Neural cell (in vitro differentiated cells): Measurements from ENCODE around the gene TMEM167A. TPM values are rescaled to one million over a fixed set of nuclear protein-coding genes. Genes with fewer than 3 reads are reported as not detected.
A peak's percentile ranks its signal among the peaks of the same experiment; 100 is the strongest.

ENCODE experiments used
- H2AFZ ChIP-seq: fragments of 200-600, 300-800 bp; sonication (generic), shearing (Covaris generic); 2 replicates; pipeline ENCODE4 v1.6.0; 2014; ENCODE audit warnings: low read depth, mild to moderate bottlenecking, antibody characterized with exemption, low read length, moderate library complexity
- H3F3A ChIP-seq: fragments of 200-600 bp; shearing (Covaris generic); 2 replicates; pipeline ENCODE4 v1.6.1; 2016; ENCODE audit warnings: mild to moderate bottlenecking, moderate library complexity, mixed read lengths, antibody characterized with exemption, low read length; ENCODE audit not compliant: insufficient read depth, poor library complexity, severe bottlenecking
- H3K27ac ChIP-seq: fragments of 200-600, 300-800 bp; sonication (generic), shearing (Covaris generic); 2 replicates; pipeline ENCODE4 v1.5.1; 2014; ENCODE audit warnings: mild to moderate bottlenecking, low read length, moderate library complexity
- H3K27me3 ChIP-seq: fragments of 300-800, 200-600 bp; sonication (generic), shearing (Covaris generic); 2 replicates; pipeline ENCODE4 v1.6.0; 2014; ENCODE audit warnings: mild to moderate bottlenecking, low read depth, low read length, moderate library complexity; ENCODE audit not compliant: insufficient read depth
- H3K36me3 ChIP-seq: fragments of 300-800, 200-600 bp; sonication (generic), shearing (Covaris generic); 2 replicates; pipeline ENCODE4 v1.5.1; 2014; ENCODE audit warnings: mild to moderate bottlenecking, antibody characterized with exemption, low read length, moderate library complexity; ENCODE audit not compliant: insufficient read depth
- H3K4me2 ChIP-seq: fragments of 300-800, 200-600 bp; sonication (generic), shearing (Covaris generic); 2 replicates; pipeline ENCODE4 v1.6.0; 2014; ENCODE audit warnings: mild to moderate bottlenecking, low read length
- H3K4me3 ChIP-seq: fragments of 300-800, 200-600 bp; sonication (generic), shearing (Covaris generic); 2 replicates; pipeline ENCODE4 v1.5.1; 2014; ENCODE audit warnings: mild to moderate bottlenecking, low read length, moderate library complexity
- H3K79me2 ChIP-seq: fragments of 200-600 bp; shearing (Covaris generic); replicated peaks from 2 replicates; pipeline ENCODE4 v1.6.0; 2014; ENCODE audit warnings: mild to moderate bottlenecking, low read length, moderate library complexity; ENCODE audit not compliant: insufficient read depth
- H3K9ac ChIP-seq: fragments of 300-800, 200-600 bp; sonication (generic), shearing (Covaris generic); 2 replicates; pipeline ENCODE4 v1.6.1; 2016; ENCODE audit warnings: mild to moderate bottlenecking, low read length, mixed read lengths
- H3K9me2 ChIP-seq: fragments of 200-600 bp; shearing (Covaris generic); 2 replicates; pipeline ENCODE4 v1.6.1; 2016; ENCODE audit warnings: mild to moderate bottlenecking, low read length, mixed read lengths; ENCODE audit not compliant: insufficient read depth
- H3K9me3 ChIP-seq: fragments of 200-600, 300-800 bp; sonication (generic), shearing (Covaris generic); 2 replicates; pipeline ENCODE4 v1.6.1; 2016; ENCODE audit warnings: mild to moderate bottlenecking, mixed run types, low read length, moderate library complexity, mixed read lengths
- H4K20me1 ChIP-seq: fragments of 200-600 bp; shearing (Covaris generic); 2 replicates; pipeline ENCODE4 v1.6.1; 2016; ENCODE audit warnings: mild to moderate bottlenecking, mixed run types; ENCODE audit not compliant: insufficient read depth
- CTCF ChIP-seq: fragments of 450-650 bp; IDR thresholded peaks from 2 replicates; pipeline ENCODE4 v1.5.1; 2014; ENCODE audit warnings: antibody characterized with exemption, mild to moderate bottlenecking, moderate library complexity; ENCODE audit not compliant: poor library complexity, severe bottlenecking
- EP300 ChIP-seq: fragments of 450-650 bp; conservative IDR thresholded peaks from 2 replicates; pipeline ENCODE4 v1.6.1; 2014; ENCODE audit warnings: antibody characterized with exemption, mild to moderate bottlenecking, moderate library complexity; ENCODE audit not compliant: poor library complexity, severe bottlenecking
- EZH2 ChIP-seq: fragments of 200-600, 300-800 bp; shearing (Covaris generic), sonication (generic); IDR thresholded peaks from 2 replicates; pipeline ENCODE4 v1.6.1; 2014; ENCODE audit warnings: antibody characterized with exemption, low read length, borderline replicate concordance, mild to moderate bottlenecking; ENCODE audit not compliant: insufficient read depth, poor library complexity, severe bottlenecking
- MXI1 ChIP-seq: fragments of 450-650 bp; conservative IDR thresholded peaks from 2 replicates; pipeline ENCODE4 v1.6.1; 2014; ENCODE audit warnings: antibody characterized with exemption, mild to moderate bottlenecking; ENCODE audit not compliant: poor library complexity, severe bottlenecking
- POLR2AphosphoS5 ChIP-seq: IDR thresholded peaks from 2 replicates; pipeline ENCODE4 v1.6.1; 2012
- RAD21 ChIP-seq: fragments of 450-650 bp; conservative IDR thresholded peaks from 2 replicates; pipeline ENCODE4 v1.6.1; 2014; ENCODE audit warnings: antibody characterized with exemption, mild to moderate bottlenecking, moderate library complexity
- REST ChIP-seq: IDR thresholded peaks from 2 replicates; pipeline ENCODE4 v1.6.1; 2012; ENCODE audit warnings: borderline replicate concordance
- SMC3 ChIP-seq: fragments of 450-650 bp; conservative IDR thresholded peaks from 2 replicates; pipeline ENCODE4 v1.6.1; 2014; ENCODE audit warnings: antibody characterized with exemption, mild to moderate bottlenecking, moderate library complexity; ENCODE audit not compliant: poor library complexity
- TAF1 ChIP-seq: IDR thresholded peaks from 2 replicates; pipeline ENCODE4 v1.6.1; 2012; ENCODE audit warnings: low read depth
- polyA plus RNA-seq: library from polyadenylated mRNA; depleted of rRNA; stranded (reverse); fragments of >200 nt; gene quantifications from 2 replicates; pipeline ENCODE4 v1.2.3, GENCODE V29; 2014

Gene TMEM167A
- polyA plus RNA-seq, 1 donor from 2014 or later: 436 TPM

- no peak for TF ChIP-seq RAD21
- TF ChIP-seq REST: no peak
- TF ChIP-seq MXI1: no peak
- TF ChIP-seq SMC3: no peak
- TF ChIP-seq TAF1: no peak
- TF ChIP-seq EP300: no peak
- no peak for TF ChIP-seq EZH2
- no peak for TF ChIP-seq CTCF
- TF ChIP-seq POLR2AphosphoS5: no peak
- no peaks in the 10 kb centered on the region for H3F3A ChIP-seq
- H3K4me3 ChIP-seq: no peak overlapping the region
- H3K4me2 ChIP-seq: no peak overlapping the region
- H3K27ac ChIP-seq: no peak overlapping the region
- no peaks in the 10 kb centered on the region for H3K9me3 ChIP-seq
- no peaks in the 10 kb centered on the region for H3K79me2 ChIP-seq
- H2AFZ ChIP-seq: no peak overlapping the region
- no peaks in the 10 kb centered on the region for H3K36me3 ChIP-seq
- H4K20me1 ChIP-seq: no peaks in the 10 kb centered on the region
- no peaks in the 10 kb centered on the region for H3K27me3 ChIP-seq
- no peak overlapping the region for H3K9ac ChIP-seq
- H3K9me2 ChIP-seq: no peaks in the 10 kb centered on the region
These were observed 51.3 kb downstream of the TMEM167A start for GRCh38 chr5:83025690-83026478.

- Histone ChIP-seq H3K27ac (peak overlapping the region; percentile 22), H3K9ac (no peak overlapping the region), H2AFZ (no peak overlapping the region), H3K4me2 (no peak overlapping the region), H3K9me2 (no peaks in the 10 kb centered on the region), H3K27me3 (no peaks in the 10 kb centered on the region), H3K79me2 (no peaks in the 10 kb centered on the region), H3K9me3 (no peaks in the 10 kb centered on the region), H3K4me3 (no peak overlapping the region), H4K20me1 (no peaks in the 10 kb centered on the region), H3F3A (no peaks in the 10 kb centered on the region), H3K36me3 (no peaks in the 10 kb centered on the region)
- TF ChIP-seq TAF1 (no peak), RAD21 (no peak), CTCF (no peak), EZH2 (no peak), EP300 (no peak), SMC3 (no peak), MXI1 (no peak), POLR2AphosphoS5 (no peak)
These were observed 54.9 kb downstream of the TMEM167A start for GRCh38 chr5:83022334-83022733.
